Progenitor cell of endocrine pancreas (in vitro differentiated cells): ENCODE data around the gene SH3PXD2B. TPM values are rescaled to one million over a fixed set of nuclear protein-coding genes. Genes with fewer than 3 reads are reported as not detected.

ENCODE experiments used
- DNase-seq: peaks from one replicate; pipeline ENCODE4 v3.0.0; 2021; ENCODE audit warnings: low spot score; ENCODE audit not compliant: unreplicated experiment
- H3K27ac Mint-ChIP-seq: 2 replicates; pipeline ENCODE4 v1.8.0; 2021; ENCODE audit warnings: mild to moderate bottlenecking, moderate library complexity, mixed read lengths
- H3K27me3 Mint-ChIP-seq: 2 replicates; pipeline ENCODE4 v1.8.0; 2021; ENCODE audit warnings: mixed read lengths
- H3K36me3 Mint-ChIP-seq: 2 replicates; pipeline ENCODE4 v1.8.0; 2022; ENCODE audit warnings: mixed read lengths; ENCODE audit not compliant: insufficient read depth
- H3K4me1 Mint-ChIP-seq: 2 replicates; pipeline ENCODE4 v1.8.0; 2021; ENCODE audit warnings: low read depth, mixed read lengths
- H3K4me3 Mint-ChIP-seq: 2 replicates; pipeline ENCODE4 v1.8.0; 2021; ENCODE audit warnings: low read depth, mild to moderate bottlenecking, moderate library complexity, mixed read lengths
- H3K9me3 Mint-ChIP-seq: 2 replicates; pipeline ENCODE4 v1.8.0; 2021; ENCODE audit warnings: low read depth, mixed read lengths
- total RNA-seq: library from RNA; stranded (reverse); gene quantifications from 2 replicates; pipeline ENCODE4 v1.2.1, GENCODE V29; 2021
- TF ChIP-seq, protein P1 (sequence below): fragments of 200-600 bp; sonication (generic); IDR thresholded peaks from one replicate; pipeline ENCODE4 v1.5.0; 2021; ENCODE audit warnings: antibody characterized with exemption, mild to moderate bottlenecking; ENCODE audit not compliant: unreplicated experiment

The SH3PXD2B gene
- total RNA-seq, 1 donor from 2014 or later: 79.8 TPM

DNA sequence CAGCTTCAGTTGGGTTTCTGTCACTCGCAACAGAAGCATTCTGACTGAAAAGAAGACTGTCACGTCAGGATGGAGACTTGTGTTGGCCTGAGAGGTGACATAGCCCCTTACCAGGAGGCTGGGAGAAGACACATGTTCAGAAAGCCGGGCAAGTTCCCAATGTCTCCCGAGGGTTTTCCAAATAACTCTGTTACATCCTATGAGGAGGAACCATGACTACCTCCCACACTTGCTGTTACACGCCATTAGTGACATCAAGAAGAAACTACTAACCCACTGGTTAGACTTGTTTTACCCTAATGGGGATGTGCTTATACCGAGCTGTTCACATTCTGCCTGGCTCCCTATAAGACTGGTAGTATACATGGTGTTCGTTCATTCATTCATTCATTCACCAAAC is 33.3 kb downstream of the SH3PXD2B start:
- peaks cover 24% of the 10 kb centered on the region for H3K36me3 Mint-ChIP-seq
- no peak for DNase-seq
- peak overlapping the region; percentile 33 for H3K27ac Mint-ChIP-seq
- TF ChIP-seq, protein P1, sequence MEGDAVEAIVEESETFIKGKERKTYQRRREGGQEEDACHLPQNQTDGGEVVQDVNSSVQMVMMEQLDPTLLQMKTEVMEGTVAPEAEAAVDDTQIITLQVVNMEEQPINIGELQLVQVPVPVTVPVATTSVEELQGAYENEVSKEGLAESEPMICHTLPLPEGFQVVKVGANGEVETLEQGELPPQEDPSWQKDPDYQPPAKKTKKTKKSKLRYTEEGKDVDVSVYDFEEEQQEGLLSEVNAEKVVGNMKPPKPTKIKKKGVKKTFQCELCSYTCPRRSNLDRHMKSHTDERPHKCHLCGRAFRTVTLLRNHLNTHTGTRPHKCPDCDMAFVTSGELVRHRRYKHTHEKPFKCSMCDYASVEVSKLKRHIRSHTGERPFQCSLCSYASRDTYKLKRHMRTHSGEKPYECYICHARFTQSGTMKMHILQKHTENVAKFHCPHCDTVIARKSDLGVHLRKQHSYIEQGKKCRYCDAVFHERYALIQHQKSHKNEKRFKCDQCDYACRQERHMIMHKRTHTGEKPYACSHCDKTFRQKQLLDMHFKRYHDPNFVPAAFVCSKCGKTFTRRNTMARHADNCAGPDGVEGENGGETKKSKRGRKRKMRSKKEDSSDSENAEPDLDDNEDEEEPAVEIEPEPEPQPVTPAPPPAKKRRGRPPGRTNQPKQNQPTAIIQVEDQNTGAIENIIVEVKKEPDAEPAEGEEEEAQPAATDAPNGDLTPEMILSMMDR: no peak
- H3K4me1 Mint-ChIP-seq: peaks cover 11% of the 10 kb centered on the region
- H3K9me3 Mint-ChIP-seq: no peaks in the 10 kb centered on the region
- no peak overlapping the region for H3K4me3 Mint-ChIP-seq
- no peaks in the 10 kb centered on the region for H3K27me3 Mint-ChIP-seq

DNA sequence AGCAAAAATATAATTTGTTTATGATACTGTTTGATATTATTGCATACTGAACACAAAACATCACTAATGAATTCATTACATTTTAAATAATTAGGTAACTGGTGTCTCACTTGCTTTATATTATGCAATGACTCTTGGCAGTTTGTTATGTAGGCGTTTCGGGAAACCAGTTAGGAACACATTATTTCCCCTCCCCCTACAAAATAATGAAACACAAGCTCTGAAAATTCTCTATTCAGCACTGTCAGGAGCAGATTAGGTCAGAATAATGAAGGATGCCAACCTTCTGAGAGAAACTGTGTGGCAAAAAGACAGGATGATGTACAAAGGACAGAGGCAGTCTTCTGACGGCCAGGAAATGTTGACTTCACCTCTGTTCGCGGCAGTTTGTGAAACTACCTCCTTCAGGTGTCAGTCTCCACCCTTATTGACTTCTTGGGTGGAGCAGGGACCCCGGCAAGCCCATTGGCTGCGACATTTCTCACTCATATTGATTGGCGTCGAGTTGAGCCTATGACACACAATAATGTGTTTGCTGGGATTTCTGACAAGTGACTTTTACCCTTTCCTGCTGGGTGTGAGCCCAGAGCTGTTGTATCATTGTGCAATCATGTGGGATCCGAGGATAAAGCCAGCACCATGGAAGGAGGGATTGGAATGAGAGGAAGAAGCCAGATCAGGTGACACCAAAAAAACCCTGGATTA is 33.9 kb downstream of the SH3PXD2B start:
- H3K4me1 Mint-ChIP-seq: peaks cover 11% of the 10 kb centered on the region
- no peaks in the 10 kb centered on the region for H3K9me3 Mint-ChIP-seq
- no peak for DNase-seq
- H3K27ac Mint-ChIP-seq: peak overlapping the region; percentile 12
- H3K36me3 Mint-ChIP-seq: peaks cover 24% of the 10 kb centered on the region
- no peaks in the 10 kb centered on the region for H3K27me3 Mint-ChIP-seq
- no peak overlapping the region for H3K4me3 Mint-ChIP-seq
- TF ChIP-seq, protein P1: no peak

DNA sequence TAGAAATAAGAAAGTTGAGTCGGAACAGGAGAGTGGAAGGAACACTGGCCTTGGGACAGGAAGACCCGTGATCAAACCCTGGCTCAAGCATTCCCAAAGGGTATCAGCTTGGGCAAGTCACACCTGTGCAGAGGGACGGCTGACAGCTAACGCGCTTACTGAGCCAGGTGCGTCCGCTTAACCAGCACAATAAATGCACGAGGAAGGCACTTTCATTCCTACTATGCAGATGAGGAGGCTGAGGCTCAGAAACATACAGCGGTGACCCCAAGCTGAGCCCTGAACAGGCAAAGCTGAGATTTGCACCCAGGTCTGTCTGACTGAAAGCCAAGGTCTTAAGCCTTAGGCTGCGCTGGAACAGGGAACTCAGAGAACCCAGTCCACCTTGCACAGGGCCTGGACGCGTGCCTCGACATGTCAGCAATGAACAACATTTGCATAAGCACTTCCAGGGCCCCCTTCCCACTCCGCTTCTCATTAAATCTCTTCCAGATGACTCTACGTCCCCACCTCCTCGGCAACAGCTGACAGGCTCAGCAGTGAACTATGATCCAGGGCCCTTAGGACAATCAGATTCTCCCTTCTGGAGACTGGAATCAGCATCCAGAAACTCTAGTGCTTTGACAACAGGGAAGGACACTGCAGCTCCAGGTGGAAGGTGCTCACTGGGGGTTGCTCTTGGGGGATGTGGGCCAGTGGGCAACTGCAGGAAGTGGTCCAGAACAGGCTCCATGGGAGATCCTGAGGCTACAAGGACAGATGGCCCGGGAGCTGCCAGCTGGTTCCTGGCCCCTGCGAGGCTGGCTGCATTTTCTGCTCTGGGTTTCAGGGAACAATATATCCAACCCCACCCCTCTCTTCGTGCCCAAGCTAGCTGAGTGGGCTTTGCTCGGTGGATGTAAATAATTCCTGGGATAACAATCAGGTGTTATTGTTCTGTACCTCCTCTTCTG is 35.2 kb downstream of the SH3PXD2B start:
- Mint-ChIP-seq H3K9me3 (no peaks in the 10 kb centered on the region), H3K4me1 (peaks cover 15% of the 10 kb centered on the region), H3K4me3 (no peak overlapping the region), H3K36me3 (peaks cover 24% of the 10 kb centered on the region), H3K27ac (peak overlapping the region; percentile 88), H3K27me3 (no peaks in the 10 kb centered on the region)
- TF ChIP-seq, protein P1: no peak
- DNase-seq: no peak

DNA sequence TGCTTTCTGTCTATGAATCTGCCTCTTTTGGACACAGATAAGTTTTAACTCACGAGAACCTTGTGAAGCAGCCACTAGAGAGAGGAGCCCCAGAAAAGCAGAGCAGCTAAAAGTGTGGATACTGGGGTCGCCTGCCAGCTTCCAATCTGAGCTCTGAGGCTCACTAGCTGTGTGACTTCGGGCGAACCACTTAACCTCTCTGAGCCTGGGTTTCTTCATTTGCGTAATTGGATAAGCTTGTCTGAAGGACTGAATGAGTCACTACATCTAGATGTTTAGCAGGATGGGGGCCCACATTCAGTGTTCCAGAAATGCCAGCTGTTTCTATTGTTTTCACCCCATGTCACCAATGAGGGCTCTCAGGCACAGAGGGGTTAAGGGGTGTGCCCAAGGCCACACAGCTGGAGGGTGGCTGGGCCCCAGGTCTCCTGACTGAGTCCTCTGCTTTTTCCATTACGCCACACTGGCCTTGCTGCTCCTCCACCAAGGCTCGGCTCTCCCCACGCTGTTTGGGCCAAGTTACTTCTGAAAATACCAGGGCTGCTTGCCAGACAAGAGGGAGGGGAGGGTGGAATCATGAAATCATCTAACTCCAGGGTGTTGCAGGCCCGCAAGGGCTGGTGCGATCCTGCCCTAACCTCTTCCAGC is 36.2 kb downstream of the SH3PXD2B start:
- Mint-ChIP-seq H3K4me3 (no peak overlapping the region), H3K4me1 (peaks cover 15% of the 10 kb centered on the region), H3K36me3 (peaks cover 25% of the 10 kb centered on the region), H3K27me3 (no peaks in the 10 kb centered on the region), H3K27ac (no peak overlapping the region), H3K9me3 (no peaks in the 10 kb centered on the region)
- DNase-seq: no peak
- TF ChIP-seq, protein P1: no peak
